DND-41 (cell line): Measurements from ENCODE around the gene PLXNA4.

Experiments
- CTCF ChIP-seq: IDR thresholded peaks from 2 replicates; pipeline ENCODE4 v1.5.1; 2012; ENCODE audit warnings: borderline replicate concordance, low read length, moderate library complexity, mild to moderate bottlenecking; ENCODE audit not compliant: poor library complexity, severe bottlenecking; ENCODE audit errors: extremely low read depth
- EZH2 ChIP-seq: IDR thresholded peaks from 3 replicates; pipeline ENCODE4 v1.6.1; 2012; ENCODE audit warnings: borderline replicate concordance, low read depth, mild to moderate bottlenecking, moderate library complexity, low read length, inconsistent platforms; ENCODE audit not compliant: severe bottlenecking

- no peak for TF ChIP-seq CTCF
- TF ChIP-seq EZH2: no peak
These were observed 453.4 kb downstream of the PLXNA4 start for GRCh38 chr7:132122901-132123300.
